Prostate gland (tissue), 2 donors: ENCODE data around the gene ACVR1C. TPM values are rescaled to one million over a fixed set of nuclear protein-coding genes. Genes with fewer than 3 reads are reported as not detected.

Experiments
- DNase-seq: peaks from one replicate; pipeline ENCODE4 v3.0.0-alpha.2; 2019; ENCODE audit warnings: low spot score
- H3K27ac ChIP-seq, 2 donors: fragments of 200-600 bp; sonication (generic); 2 replicates each; pipeline ENCODE4 v1.5.1; 2017 to 2019
- H3K27me3 ChIP-seq: fragments of 200-600 bp; sonication (generic); replicated peaks from 2 replicates; pipeline ENCODE4 v1.5.1; 2019; ENCODE audit not compliant: insufficient read depth
- H3K36me3 ChIP-seq, 2 donors: fragments of 200-600 bp; sonication (generic); 1 replicate in 1 of 2; 2 replicates in 1 of 2; pipeline versions ENCODE4 v1.5.1 to v1.8.1; 2017 to 2019
- H3K4me1 ChIP-seq: fragments of 200-600 bp; sonication (generic); replicated peaks from 2 replicates; pipeline ENCODE4 v1.5.1; 2019
- H3K4me3 ChIP-seq, 2 donors: fragments of 200-600 bp; sonication (generic); 2 replicates each; pipeline ENCODE4 v1.5.1; 2017 to 2019
- H3K9me3 ChIP-seq: fragments of 200-600 bp; sonication (generic); 2 replicates; pipeline ENCODE4 v1.5.1; 2017
- POLR2A ChIP-seq: fragments of 450-650 bp; IDR thresholded peaks from one replicate; pipeline ENCODE4 v1.6.1; 2016; ENCODE audit warnings: antibody characterized with exemption, mild to moderate bottlenecking
- POLR2AphosphoS5 ChIP-seq: sonication (generic); formaldehyde crosslinking; IDR thresholded peaks from one replicate; pipeline ENCODE4 v1.6.1; 2017; ENCODE audit warnings: antibody characterized with exemption
- WGBS: methylation state at CpG from one replicate; pipeline ENCODE4 v1.1.5; 2018; 5-methylcytosine and 5-hydroxymethylcytosine counted together
- intact Hi-C: fragments of 100-400 bp; cut with DNase I; formaldehyde crosslinking; loops from one replicate; pipeline ENCODE4 v1.14.2; 2022
- total RNA-seq, 2 donors: library from RNA; depleted of rRNA; stranded (reverse); fragments of >200 nt; gene quantifications; one replicate each; pipeline ENCODE4 v1.1.0, GENCODE V29; 2016
- TF ChIP-seq, protein P1 (sequence below), 4 experiments: fragments of 200-600 bp in 2 of 4; fragments of 450-650 bp in 2 of 4; sonication (generic) in 2 of 4; IDR thresholded peaks; 1 replicate in 3 of 4; 2 replicates in 1 of 4; pipeline ENCODE4 v1.5.1; 2016 to 2019; ENCODE audit warnings: antibody characterized with exemption in 4 of 4, mild to moderate bottlenecking in 2 of 4, moderate library complexity in 2 of 4

The ACVR1C gene
- total RNA-seq, 2 donors from 2014 or later = 0.09 to 2.0 TPM

DNA sequence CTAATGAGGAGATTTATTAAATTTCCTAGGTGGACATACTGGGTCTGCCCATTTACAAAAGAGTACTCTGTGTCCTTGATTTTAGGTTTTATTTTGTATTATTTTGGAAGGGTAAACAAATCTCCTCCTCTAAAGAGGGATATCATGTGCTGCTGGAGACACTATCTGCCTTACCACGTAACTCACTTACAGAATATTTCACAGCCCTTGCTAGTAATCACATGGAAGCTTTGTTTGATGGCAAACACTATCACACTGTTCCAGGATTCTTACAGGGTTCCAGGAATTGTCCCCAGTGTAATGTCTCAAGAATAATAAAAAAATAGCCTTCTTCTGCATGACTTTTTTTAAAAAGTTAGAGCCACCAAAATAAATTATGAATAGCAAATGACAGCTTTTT is 29.2 kb upstream of the ACVR1C start:
- no peak overlapping the region for H3K27ac ChIP-seq
- TF ChIP-seq POLR2AphosphoS5 (no peak), POLR2A (no peak)
- TF ChIP-seq, protein P1, sequence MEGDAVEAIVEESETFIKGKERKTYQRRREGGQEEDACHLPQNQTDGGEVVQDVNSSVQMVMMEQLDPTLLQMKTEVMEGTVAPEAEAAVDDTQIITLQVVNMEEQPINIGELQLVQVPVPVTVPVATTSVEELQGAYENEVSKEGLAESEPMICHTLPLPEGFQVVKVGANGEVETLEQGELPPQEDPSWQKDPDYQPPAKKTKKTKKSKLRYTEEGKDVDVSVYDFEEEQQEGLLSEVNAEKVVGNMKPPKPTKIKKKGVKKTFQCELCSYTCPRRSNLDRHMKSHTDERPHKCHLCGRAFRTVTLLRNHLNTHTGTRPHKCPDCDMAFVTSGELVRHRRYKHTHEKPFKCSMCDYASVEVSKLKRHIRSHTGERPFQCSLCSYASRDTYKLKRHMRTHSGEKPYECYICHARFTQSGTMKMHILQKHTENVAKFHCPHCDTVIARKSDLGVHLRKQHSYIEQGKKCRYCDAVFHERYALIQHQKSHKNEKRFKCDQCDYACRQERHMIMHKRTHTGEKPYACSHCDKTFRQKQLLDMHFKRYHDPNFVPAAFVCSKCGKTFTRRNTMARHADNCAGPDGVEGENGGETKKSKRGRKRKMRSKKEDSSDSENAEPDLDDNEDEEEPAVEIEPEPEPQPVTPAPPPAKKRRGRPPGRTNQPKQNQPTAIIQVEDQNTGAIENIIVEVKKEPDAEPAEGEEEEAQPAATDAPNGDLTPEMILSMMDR (IDR thresholded peaks at IDR 0.05) = no peak
- WGBS = 36% methylated on average over 1 of the region's 1 CpG
- no peaks in the 10 kb centered on the region for H3K27me3 ChIP-seq
- no peaks in the 10 kb centered on the region for H3K4me1 ChIP-seq
- intact Hi-C loops = no loop called here
- H3K4me3 ChIP-seq = no peak overlapping the region
- no peaks in the 10 kb centered on the region for H3K9me3 ChIP-seq
- no peak for DNase-seq
- no peaks in the 10 kb centered on the region for H3K36me3 ChIP-seq

DNA sequence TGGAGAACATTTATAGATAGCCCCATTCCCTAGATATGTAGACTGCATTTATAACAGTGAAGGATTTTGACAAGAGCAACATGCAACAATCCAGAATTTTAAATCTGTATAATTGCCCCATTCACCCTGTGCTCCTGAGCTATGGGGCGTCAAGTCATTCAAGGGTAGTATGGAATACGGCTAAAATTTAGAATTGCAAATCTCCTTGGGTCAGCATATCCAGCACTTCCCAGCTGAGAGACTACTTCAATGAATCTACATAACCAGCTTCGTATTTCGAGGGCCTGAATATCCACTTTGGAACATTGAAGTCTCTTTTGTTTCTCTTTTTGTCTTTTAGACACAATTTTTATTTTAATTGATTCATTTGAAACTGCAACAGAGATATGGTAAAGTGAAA is 28.4 kb upstream of the ACVR1C start:
- Histone ChIP-seq H3K4me1 (no peaks in the 10 kb centered on the region), H3K4me3 (no peak overlapping the region), H3K27ac (no peak overlapping the region), H3K27me3 (no peaks in the 10 kb centered on the region), H3K36me3 (no peaks in the 10 kb centered on the region), H3K9me3 (no peaks in the 10 kb centered on the region)
- TF ChIP-seq POLR2A (no peak), POLR2AphosphoS5 (no peak)
- TF ChIP-seq, protein P1 (IDR thresholded peaks at IDR 0.05) = no peak
- no peak for DNase-seq
- intact Hi-C loops = no loop called here
- WGBS = 80% methylated on average over 4 of the region's 4 CpGs

DNA sequence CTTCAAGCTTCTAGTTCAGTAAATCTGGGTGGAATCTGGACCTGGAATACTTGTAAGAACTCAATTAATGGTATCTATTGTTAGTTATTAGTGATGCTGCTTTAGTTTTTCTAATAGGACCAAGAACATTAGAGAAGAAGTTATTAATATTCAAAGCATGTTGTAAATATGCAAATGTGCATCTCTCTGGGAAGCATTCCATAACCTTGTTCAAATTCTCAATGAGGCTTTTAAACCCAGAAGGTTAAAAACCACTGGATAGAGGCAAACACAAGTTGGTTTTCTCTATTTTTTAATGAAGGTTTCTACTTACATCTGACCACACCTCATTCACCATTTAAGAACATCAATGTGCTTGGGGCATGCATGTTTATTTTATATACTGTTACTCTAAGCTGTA is 16.1 kb upstream of the ACVR1C start:
- no peak for DNase-seq

DNA sequence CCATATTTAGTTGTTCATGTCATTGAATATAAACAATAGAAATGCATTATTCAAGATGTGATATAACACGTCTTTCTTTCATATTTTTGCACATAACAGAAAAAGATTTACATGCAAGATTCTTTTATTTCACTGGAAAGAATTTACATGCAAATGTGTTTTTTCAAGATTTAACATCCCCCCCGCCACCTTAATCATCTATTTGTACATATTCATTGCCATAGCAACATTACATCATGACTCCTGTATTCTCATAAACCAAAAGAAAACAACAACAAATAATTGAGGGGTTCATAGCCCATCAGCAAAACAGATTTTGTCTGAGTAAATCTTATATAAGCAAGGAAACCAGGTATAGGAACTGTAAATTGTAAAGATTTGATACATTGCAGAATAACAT is 3.2 kb upstream of the ACVR1C start:
- H3K4me3 ChIP-seq = no peak overlapping the region
- no peaks in the 10 kb centered on the region for H3K36me3 ChIP-seq
- no peak for DNase-seq
- no peaks in the 10 kb centered on the region for H3K27me3 ChIP-seq
- no peaks in the 10 kb centered on the region for H3K9me3 ChIP-seq
- no peaks in the 10 kb centered on the region for H3K4me1 ChIP-seq
- no peak for TF ChIP-seq POLR2A
- TF ChIP-seq POLR2AphosphoS5 = no peak
- TF ChIP-seq, protein P1 (IDR thresholded peaks at IDR 0.05) = no peak
- WGBS = 77% methylated on average over 2 of the region's 2 CpGs
- no peak overlapping the region for H3K27ac ChIP-seq
- intact Hi-C loops = no loop called here

More for the DNA sequence above, 16.1 kb upstream of the ACVR1C start:
- H3K4me3 ChIP-seq = no peak overlapping the region
- H3K36me3 ChIP-seq = no peaks in the 10 kb centered on the region
- H3K4me1 ChIP-seq = no peaks in the 10 kb centered on the region
- no peaks in the 10 kb centered on the region for H3K27me3 ChIP-seq
- intact Hi-C loops = no loop called here
- TF ChIP-seq, protein P1 (IDR thresholded peaks at IDR 0.05) = no peak
- TF ChIP-seq POLR2A = no peak
- TF ChIP-seq POLR2AphosphoS5 = no peak
- H3K9me3 ChIP-seq = no peaks in the 10 kb centered on the region
- H3K27ac ChIP-seq = no peak overlapping the region

DNA sequence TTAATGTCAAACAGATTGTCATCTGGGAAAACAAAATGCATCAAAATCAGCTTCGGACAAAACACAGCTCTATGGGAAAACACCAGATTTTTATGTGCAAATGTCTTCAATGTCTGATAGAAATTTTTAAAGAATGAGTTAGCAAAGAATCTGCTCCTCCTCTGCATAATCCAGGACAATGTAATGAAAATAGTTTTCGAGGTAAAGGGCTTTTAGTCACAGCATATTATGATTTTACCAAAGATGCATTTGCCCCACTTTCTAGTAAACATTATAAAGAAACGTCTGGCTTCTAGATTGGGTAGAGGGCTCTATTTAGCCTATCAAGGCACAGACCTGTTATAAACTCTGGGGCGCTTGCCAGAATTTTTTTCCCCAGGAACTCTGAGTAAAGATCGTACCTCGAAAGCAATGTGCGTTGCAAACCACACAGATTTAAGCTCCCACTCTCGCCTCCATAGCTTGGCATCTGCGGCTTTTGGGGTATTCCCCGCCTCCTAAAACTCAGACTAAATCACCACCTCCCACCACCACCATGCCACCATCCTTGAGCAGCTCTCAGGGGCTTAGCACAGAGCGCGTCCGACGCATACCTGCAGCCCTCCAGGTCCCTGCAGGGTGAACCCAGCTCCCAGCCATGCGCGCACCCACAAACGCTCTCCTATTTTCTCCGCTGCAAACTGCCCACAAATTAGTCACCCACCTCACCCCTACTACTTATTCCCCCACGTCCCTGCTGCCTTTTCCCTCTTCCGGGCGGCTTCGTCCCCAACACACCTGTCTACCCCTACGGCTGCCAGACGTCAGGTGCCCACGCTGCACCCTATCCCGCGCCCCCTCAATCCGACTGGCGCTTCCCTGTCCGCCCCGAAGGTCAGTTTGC is 829 bp downstream of the ACVR1C start:
- Histone ChIP-seq H3K4me3 (peak overlapping the region; percentile 40 to 49), H3K27me3 (no peaks in the 10 kb centered on the region), H3K4me1 (no peaks in the 10 kb centered on the region), H3K36me3 (no peaks in the 10 kb centered on the region), H3K9me3 (no peaks in the 10 kb centered on the region), H3K27ac (peak overlapping the region in 1 of 2 donors; percentile 31)
- 3% methylated on average over 31 of the region's 31 CpGs for WGBS
- intact Hi-C loops = no loop called here
- no peak for TF ChIP-seq POLR2AphosphoS5
- TF ChIP-seq POLR2A = no peak
- TF ChIP-seq, protein P1 (IDR thresholded peaks at IDR 0.05) = no peak
- DNase-seq = no peak
